Ishikawa (cell line): ENCODE results near the gene DAZAP1.

Experiments
- CEBPB ChIP-seq: IDR thresholded peaks from 2 replicates; pipeline ENCODE4 v1.6.1; 2012
- EGR1 ChIP-seq: IDR thresholded peaks from 2 replicates; pipeline ENCODE4 v1.6.1; 2012
- EP300 ChIP-seq: IDR thresholded peaks from 2 replicates; pipeline ENCODE4 v1.6.1; 2012; ENCODE audit warnings: borderline replicate concordance
- FOXM1 ChIP-seq: IDR thresholded peaks from 2 replicates; pipeline ENCODE4 v1.6.1; 2012; ENCODE audit warnings: low read depth, borderline replicate concordance
- NFIC ChIP-seq: IDR thresholded peaks from 2 replicates; pipeline ENCODE4 v1.6.1; 2012
- RAD21 ChIP-seq: IDR thresholded peaks from 2 replicates; pipeline ENCODE4 v1.6.1; 2012; ENCODE audit warnings: low read depth
- TAF1 ChIP-seq: IDR thresholded peaks from 2 replicates; pipeline ENCODE4 v1.6.1; 2012; ENCODE audit warnings: low read depth, mild to moderate bottlenecking
- TEAD4 ChIP-seq: IDR thresholded peaks from 2 replicates; pipeline ENCODE4 v1.6.1; 2012
- YY1 ChIP-seq: IDR thresholded peaks from 2 replicates; pipeline ENCODE4 v1.6.1; 2012; ENCODE audit warnings: low read depth
- ZBTB7A ChIP-seq: IDR thresholded peaks from 2 replicates; pipeline ENCODE4 v1.6.1; 2012; ENCODE audit warnings: low read depth
- TF ChIP-seq, protein P1 (sequence below): IDR thresholded peaks from 2 replicates; pipeline ENCODE4 v1.6.1; 2012; ENCODE audit warnings: low read depth, mild to moderate bottlenecking
- TF ChIP-seq, protein P2 (sequence below): IDR thresholded peaks from 2 replicates; pipeline ENCODE4 v1.6.1; 2012
- TF ChIP-seq, protein P3 (sequence below): IDR thresholded peaks from 2 replicates; pipeline ENCODE4 v1.6.1; 2012

DNA sequence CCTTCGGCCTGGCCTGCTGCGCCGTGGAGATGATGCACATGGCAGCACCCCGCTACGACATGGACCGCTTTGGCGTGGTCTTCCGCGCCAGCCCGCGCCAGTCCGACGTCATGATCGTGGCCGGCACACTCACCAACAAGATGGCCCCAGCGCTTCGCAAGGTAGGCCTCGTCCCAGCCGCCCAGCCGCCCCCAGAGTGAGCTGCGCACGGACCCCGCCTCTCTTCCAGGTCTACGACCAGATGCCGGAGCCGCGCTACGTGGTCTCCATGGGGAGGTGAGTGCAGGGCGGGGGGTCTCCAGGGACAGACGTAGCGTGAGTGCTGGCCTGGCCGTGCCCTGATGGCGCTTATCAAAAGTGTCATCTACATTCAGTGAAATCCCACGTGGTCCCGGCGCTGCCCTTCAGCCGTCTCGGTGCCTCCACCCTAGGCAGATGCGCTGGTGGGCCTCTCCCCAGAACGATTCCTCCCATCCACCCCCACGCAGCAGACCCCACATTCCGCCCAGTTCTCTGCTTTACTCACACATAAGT is 16.4 kb upstream of the DAZAP1 start:
- TF ChIP-seq NFIC: no peak
- no peak for TF ChIP-seq ZBTB7A
- no peak for TF ChIP-seq EP300
- no peak for TF ChIP-seq FOXM1
- TF ChIP-seq TAF1: no peak
- no peak for TF ChIP-seq EGR1
- TF ChIP-seq, protein P1, sequence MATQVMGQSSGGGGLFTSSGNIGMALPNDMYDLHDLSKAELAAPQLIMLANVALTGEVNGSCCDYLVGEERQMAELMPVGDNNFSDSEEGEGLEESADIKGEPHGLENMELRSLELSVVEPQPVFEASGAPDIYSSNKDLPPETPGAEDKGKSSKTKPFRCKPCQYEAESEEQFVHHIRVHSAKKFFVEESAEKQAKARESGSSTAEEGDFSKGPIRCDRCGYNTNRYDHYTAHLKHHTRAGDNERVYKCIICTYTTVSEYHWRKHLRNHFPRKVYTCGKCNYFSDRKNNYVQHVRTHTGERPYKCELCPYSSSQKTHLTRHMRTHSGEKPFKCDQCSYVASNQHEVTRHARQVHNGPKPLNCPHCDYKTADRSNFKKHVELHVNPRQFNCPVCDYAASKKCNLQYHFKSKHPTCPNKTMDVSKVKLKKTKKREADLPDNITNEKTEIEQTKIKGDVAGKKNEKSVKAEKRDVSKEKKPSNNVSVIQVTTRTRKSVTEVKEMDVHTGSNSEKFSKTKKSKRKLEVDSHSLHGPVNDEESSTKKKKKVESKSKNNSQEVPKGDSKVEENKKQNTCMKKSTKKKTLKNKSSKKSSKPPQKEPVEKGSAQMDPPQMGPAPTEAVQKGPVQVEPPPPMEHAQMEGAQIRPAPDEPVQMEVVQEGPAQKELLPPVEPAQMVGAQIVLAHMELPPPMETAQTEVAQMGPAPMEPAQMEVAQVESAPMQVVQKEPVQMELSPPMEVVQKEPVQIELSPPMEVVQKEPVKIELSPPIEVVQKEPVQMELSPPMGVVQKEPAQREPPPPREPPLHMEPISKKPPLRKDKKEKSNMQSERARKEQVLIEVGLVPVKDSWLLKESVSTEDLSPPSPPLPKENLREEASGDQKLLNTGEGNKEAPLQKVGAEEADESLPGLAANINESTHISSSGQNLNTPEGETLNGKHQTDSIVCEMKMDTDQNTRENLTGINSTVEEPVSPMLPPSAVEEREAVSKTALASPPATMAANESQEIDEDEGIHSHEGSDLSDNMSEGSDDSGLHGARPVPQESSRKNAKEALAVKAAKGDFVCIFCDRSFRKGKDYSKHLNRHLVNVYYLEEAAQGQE: no peak
- no peak for TF ChIP-seq RAD21
- no peak for TF ChIP-seq CEBPB
- no peak for TF ChIP-seq TEAD4
- TF ChIP-seq, protein P2, sequence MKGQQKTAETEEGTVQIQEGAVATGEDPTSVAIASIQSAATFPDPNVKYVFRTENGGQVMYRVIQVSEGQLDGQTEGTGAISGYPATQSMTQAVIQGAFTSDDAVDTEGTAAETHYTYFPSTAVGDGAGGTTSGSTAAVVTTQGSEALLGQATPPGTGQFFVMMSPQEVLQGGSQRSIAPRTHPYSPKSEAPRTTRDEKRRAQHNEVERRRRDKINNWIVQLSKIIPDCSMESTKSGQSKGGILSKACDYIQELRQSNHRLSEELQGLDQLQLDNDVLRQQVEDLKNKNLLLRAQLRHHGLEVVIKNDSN: no peak
- TF ChIP-seq, protein P3, sequence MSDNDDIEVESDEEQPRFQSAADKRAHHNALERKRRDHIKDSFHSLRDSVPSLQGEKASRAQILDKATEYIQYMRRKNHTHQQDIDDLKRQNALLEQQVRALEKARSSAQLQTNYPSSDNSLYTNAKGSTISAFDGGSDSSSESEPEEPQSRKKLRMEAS: no peak
- TF ChIP-seq YY1: no peak
